ENCODE measurements around the gene TNFSF11. TPM values are rescaled to one million over a fixed set of nuclear protein-coding genes. Genes with fewer than 3 reads are reported as not detected.

The TNFSF11 gene
- total and polyA plus RNA-seq, 2 experiments from 2014 or later: 9.9 TPM

GRCh38 chr13:42654212-42654611 lies 80.3 kb downstream of the TNFSF11 start:
- no peaks in the 10 kb centered on the region for H3K27me3 ChIP-seq (ENCODE audit: insufficient read depth)
- Mint-ChIP-seq H3K9me3 (no peaks in the 10 kb centered on the region), H3K27ac (no peak overlapping the region), H3K4me1 (peaks cover 27% of the 10 kb centered on the region), H3K27me3 (ENCODE audit: insufficient read depth, low read depth, poor library complexity) (peaks cover 2% of the 10 kb centered on the region), H3K4me3 (no peak overlapping the region), H3K36me3 (ENCODE audit: low read depth) (no peaks in the 10 kb centered on the region)
- no peaks in the 10 kb centered on the region for H3F3A ChIP-seq (replicated peaks; ENCODE audit: low read depth)
- H4K20me1 ChIP-seq (replicated peaks; ENCODE audit: insufficient read depth): no peaks in the 10 kb centered on the region
- no peak for TF ChIP-seq JUNB (IDR thresholded peaks at IDR 0.05; ENCODE audit: unreplicated experiment)
- no peak for TF ChIP-seq EZH2phosphoT487 (IDR thresholded peaks at IDR 0.05; ENCODE audit: unreplicated experiment)
- no peak for TF ChIP-seq STAT1 (IDR thresholded peaks at IDR 0.05; ENCODE audit: unreplicated experiment)
- TF ChIP-seq, protein P1, sequence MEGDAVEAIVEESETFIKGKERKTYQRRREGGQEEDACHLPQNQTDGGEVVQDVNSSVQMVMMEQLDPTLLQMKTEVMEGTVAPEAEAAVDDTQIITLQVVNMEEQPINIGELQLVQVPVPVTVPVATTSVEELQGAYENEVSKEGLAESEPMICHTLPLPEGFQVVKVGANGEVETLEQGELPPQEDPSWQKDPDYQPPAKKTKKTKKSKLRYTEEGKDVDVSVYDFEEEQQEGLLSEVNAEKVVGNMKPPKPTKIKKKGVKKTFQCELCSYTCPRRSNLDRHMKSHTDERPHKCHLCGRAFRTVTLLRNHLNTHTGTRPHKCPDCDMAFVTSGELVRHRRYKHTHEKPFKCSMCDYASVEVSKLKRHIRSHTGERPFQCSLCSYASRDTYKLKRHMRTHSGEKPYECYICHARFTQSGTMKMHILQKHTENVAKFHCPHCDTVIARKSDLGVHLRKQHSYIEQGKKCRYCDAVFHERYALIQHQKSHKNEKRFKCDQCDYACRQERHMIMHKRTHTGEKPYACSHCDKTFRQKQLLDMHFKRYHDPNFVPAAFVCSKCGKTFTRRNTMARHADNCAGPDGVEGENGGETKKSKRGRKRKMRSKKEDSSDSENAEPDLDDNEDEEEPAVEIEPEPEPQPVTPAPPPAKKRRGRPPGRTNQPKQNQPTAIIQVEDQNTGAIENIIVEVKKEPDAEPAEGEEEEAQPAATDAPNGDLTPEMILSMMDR (conservative IDR thresholded peaks at IDR 0.05; ENCODE audit: low read depth in 2 of 2): no peak
- TF ChIP-seq ZNF331 (CRISPR knock-in tag; IDR thresholded peaks at IDR 0.05; ENCODE audit: low read depth): no peak
- no peak for TF ChIP-seq NANOG (IDR thresholded peaks at IDR 0.05; ENCODE audit: borderline replicate concordance)
- H3K9me2 ChIP-seq (ENCODE audit: insufficient read depth): peaks cover 6% of the 10 kb centered on the region; the same call in 1 of the 2 replicates
- H3K36me3 ChIP-seq (ENCODE audit: insufficient read depth): no peaks in the 10 kb centered on the region
- peaks cover 18% of the 10 kb centered on the region; the same call in 1 of the 2 replicates for H3K4me1 ChIP-seq (ENCODE audit: insufficient read depth)
- DNase-seq (ENCODE audit: low spot score) (no peak), ATAC-seq (no peak)
- no peaks in the 10 kb centered on the region for H3K79me2 ChIP-seq (replicated peaks; ENCODE audit: insufficient read depth)
- peak overlapping the region; percentile 60 for H2AFZ ChIP-seq
- no peak overlapping the region for H3K4me2 ChIP-seq
- H3K4me3 ChIP-seq: no peak overlapping the region
- H3K27ac ChIP-seq (ENCODE audit: low read depth): no peak overlapping the region

- Mint-ChIP-seq H3K9me3 (no peaks in the 10 kb centered on the region), H3K4me3 (no peak overlapping the region), H3K27ac (no peak overlapping the region), H3K4me1 (peaks cover 27% of the 10 kb centered on the region), H3K36me3 (ENCODE audit: low read depth) (no peaks in the 10 kb centered on the region), H3K27me3 (ENCODE audit: insufficient read depth, low read depth, poor library complexity) (peaks cover 2% of the 10 kb centered on the region)
- ATAC-seq: no peak
- no peaks in the 10 kb centered on the region for H3K79me2 ChIP-seq (replicated peaks; ENCODE audit: insufficient read depth)
- no peak overlapping the region; the same call in 1 of the 2 replicates for H2AFZ ChIP-seq
- no peaks in the 10 kb centered on the region for H3K27me3 ChIP-seq (ENCODE audit: insufficient read depth)
- no peak overlapping the region for H3K4me3 ChIP-seq
- H3K27ac ChIP-seq (ENCODE audit: low read depth): no peak overlapping the region
- H3K9me2 ChIP-seq (ENCODE audit: insufficient read depth): peaks cover 3% of the 10 kb centered on the region; the same call in 1 of the 2 replicates
- H3F3A ChIP-seq (replicated peaks; ENCODE audit: low read depth): no peaks in the 10 kb centered on the region
- H3K4me2 ChIP-seq: no peak overlapping the region
- H3K36me3 ChIP-seq (ENCODE audit: insufficient read depth): no peaks in the 10 kb centered on the region
- no peak for DNase-seq (ENCODE audit: low spot score)
- H3K4me1 ChIP-seq (ENCODE audit: insufficient read depth): peaks cover 18% of the 10 kb centered on the region; the same call in 1 of the 2 replicates
- H4K20me1 ChIP-seq (replicated peaks; ENCODE audit: insufficient read depth): no peaks in the 10 kb centered on the region
- TF ChIP-seq CREB1 (CRISPR knock-in tag; IDR thresholded peaks at IDR 0.05; ENCODE audit: low read depth): no peak
- TF ChIP-seq EZH2 (IDR thresholded peaks at IDR 0.05; ENCODE audit: low read depth, unreplicated experiment): no peak
- TF ChIP-seq STAT1 (IDR thresholded peaks at IDR 0.05; ENCODE audit: unreplicated experiment): no peak
- no peak for TF ChIP-seq EZH2phosphoT487 (IDR thresholded peaks at IDR 0.05; ENCODE audit: unreplicated experiment)
- TF ChIP-seq, protein P2, sequence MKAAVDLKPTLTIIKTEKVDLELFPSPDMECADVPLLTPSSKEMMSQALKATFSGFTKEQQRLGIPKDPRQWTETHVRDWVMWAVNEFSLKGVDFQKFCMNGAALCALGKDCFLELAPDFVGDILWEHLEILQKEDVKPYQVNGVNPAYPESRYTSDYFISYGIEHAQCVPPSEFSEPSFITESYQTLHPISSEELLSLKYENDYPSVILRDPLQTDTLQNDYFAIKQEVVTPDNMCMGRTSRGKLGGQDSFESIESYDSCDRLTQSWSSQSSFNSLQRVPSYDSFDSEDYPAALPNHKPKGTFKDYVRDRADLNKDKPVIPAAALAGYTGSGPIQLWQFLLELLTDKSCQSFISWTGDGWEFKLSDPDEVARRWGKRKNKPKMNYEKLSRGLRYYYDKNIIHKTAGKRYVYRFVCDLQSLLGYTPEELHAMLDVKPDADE (IDR thresholded peaks at IDR 0.05): no peak
- TF ChIP-seq POLR2AphosphoS5 (IDR thresholded peaks at IDR 0.05; ENCODE audit: low read depth): no peak
- TF ChIP-seq, protein P3, sequence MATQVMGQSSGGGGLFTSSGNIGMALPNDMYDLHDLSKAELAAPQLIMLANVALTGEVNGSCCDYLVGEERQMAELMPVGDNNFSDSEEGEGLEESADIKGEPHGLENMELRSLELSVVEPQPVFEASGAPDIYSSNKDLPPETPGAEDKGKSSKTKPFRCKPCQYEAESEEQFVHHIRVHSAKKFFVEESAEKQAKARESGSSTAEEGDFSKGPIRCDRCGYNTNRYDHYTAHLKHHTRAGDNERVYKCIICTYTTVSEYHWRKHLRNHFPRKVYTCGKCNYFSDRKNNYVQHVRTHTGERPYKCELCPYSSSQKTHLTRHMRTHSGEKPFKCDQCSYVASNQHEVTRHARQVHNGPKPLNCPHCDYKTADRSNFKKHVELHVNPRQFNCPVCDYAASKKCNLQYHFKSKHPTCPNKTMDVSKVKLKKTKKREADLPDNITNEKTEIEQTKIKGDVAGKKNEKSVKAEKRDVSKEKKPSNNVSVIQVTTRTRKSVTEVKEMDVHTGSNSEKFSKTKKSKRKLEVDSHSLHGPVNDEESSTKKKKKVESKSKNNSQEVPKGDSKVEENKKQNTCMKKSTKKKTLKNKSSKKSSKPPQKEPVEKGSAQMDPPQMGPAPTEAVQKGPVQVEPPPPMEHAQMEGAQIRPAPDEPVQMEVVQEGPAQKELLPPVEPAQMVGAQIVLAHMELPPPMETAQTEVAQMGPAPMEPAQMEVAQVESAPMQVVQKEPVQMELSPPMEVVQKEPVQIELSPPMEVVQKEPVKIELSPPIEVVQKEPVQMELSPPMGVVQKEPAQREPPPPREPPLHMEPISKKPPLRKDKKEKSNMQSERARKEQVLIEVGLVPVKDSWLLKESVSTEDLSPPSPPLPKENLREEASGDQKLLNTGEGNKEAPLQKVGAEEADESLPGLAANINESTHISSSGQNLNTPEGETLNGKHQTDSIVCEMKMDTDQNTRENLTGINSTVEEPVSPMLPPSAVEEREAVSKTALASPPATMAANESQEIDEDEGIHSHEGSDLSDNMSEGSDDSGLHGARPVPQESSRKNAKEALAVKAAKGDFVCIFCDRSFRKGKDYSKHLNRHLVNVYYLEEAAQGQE (IDR thresholded peaks at IDR 0.05; ENCODE audit: unreplicated experiment): no peak
- TF ChIP-seq ZNF331 (CRISPR knock-in tag; IDR thresholded peaks at IDR 0.05; ENCODE audit: low read depth): no peak
Measured at GRCh38 chr13:42654722-42655121, 80.8 kb downstream of the TNFSF11 start.
